AG20443 (cell line): ENCODE data around the gene PCDH10.
A peak's percentile ranks its signal among the peaks of the same experiment; 100 is the strongest.

ENCODE experiments used
- DNase-seq: peaks from one replicate; pipeline ENCODE4 v3.0.0; 2012; ENCODE audit warnings: low spot score, mixed read lengths

Gene PCDH10

GRCh38 chr4:133148690-133149363 is at the start of gene PCDH10:
Gene PCDH10, plus strand, starts transcription at chr4:133149294. Its CDS starts 847 bp downstream, at chr4:133150141.
- peak; percentile 97 for DNase-seq

- no peak for DNase-seq
Observed at GRCh38 chr4:133102043-133102442, 47.1 kb upstream of the PCDH10 start.

GRCh38 chr4:133102612-133103409 is 46.3 kb upstream of the PCDH10 start:
- DNase-seq: no peak

- DNase-seq: no peak
Observed at GRCh38 chr4:133112641-133113040, 36.5 kb upstream of the PCDH10 start.

- no peak for DNase-seq
Observed at GRCh38 chr4:133124746-133125145, 24.3 kb upstream of the PCDH10 start.

GRCh38 chr4:133127500-133127899 is 21.6 kb upstream of the PCDH10 start:
- no peak for DNase-seq

- DNase-seq: no peak
Observed at GRCh38 chr4:133129237-133129636, 19.9 kb upstream of the PCDH10 start.

GRCh38 chr4:133130171-133130570 is 18.9 kb upstream of the PCDH10 start:
- no peak for DNase-seq

- DNase-seq: no peak
Observed at GRCh38 chr4:133131829-133132460, 17.1 kb upstream of the PCDH10 start.

GRCh38 chr4:133136833-133137232 is 12.3 kb upstream of the PCDH10 start:
- no peak for DNase-seq

- no peak for DNase-seq
Observed at GRCh38 chr4:133137571-133137970, 11.5 kb upstream of the PCDH10 start.

GRCh38 chr4:133143775-133144430 is 5.2 kb upstream of the PCDH10 start:
- no peak for DNase-seq

GRCh38 chr4:133145241-133145640 is 3.9 kb upstream of the PCDH10 start:
- no peak for DNase-seq

- DNase-seq: no peak
Observed at GRCh38 chr4:133145758-133146573, 3.1 kb upstream of the PCDH10 start.

- peak; percentile 62 for DNase-seq
Observed at GRCh38 chr4:133146574-133147241, 2.4 kb upstream of the PCDH10 start.

GRCh38 chr4:133147286-133147821 is 1.7 kb upstream of the PCDH10 start:
- DNase-seq: peak; percentile 8

- DNase-seq: peak; percentile 31
Observed at GRCh38 chr4:133147921-133148689, 989 bp upstream of the PCDH10 start.

GRCh38 chr4:133149364-133149695 is 236 bp downstream of the PCDH10 start:
- DNase-seq: no peak

- no peak for DNase-seq
Observed at GRCh38 chr4:133149932-133150471, 908 bp downstream of the PCDH10 start.
